ENCODE measurements around the gene GUCA2A.

GUCA2A gene

DNA sequence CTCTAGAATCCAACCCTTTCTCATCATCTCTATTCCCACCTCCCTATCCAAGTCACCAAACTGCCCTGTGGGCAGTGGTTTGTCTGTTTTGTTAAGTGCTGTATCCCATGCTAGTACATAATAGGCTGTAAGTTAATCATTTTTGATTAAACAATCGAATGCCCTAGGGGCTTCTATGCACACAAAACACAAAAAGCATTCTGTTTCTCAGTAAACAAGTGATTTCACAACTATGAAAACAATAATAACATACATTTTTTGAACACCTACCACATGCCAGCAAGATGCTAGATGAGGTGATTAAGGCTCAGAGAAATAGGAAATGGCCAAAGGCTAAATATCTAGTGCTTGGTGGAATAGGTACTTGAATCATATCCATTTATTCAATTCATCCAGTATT, 16.4 kb downstream of the GUCA2A start:
- TF ChIP-seq ZBTB20 (tag by site-specific recombination; IDR thresholded peaks at IDR 0.05) (no peak), SP3 (tag by site-specific recombination; IDR thresholded peaks at IDR 0.05) (no peak), CTCF (tag by site-specific recombination; IDR thresholded peaks at IDR 0.05) (no peak), ZNF626 (tag by site-specific recombination; IDR thresholded peaks at IDR 0.05) (no peak), ZNF112 (tag by site-specific recombination; IDR thresholded peaks at IDR 0.05) (no peak), ZBTB48 (tag by site-specific recombination; IDR thresholded peaks at IDR 0.05) (no peak), ZNF221 (tag by site-specific recombination; IDR thresholded peaks at IDR 0.05; ENCODE audit: borderline replicate concordance) (no peak), ZNF211 (tag by site-specific recombination; IDR thresholded peaks at IDR 0.05; ENCODE audit: low read depth) (no peak), KLF8 (tag by site-specific recombination; IDR thresholded peaks at IDR 0.05) (no peak), INSM2 (tag by site-specific recombination; IDR thresholded peaks at IDR 0.05) (no peak), ZNF398 (tag by site-specific recombination; IDR thresholded peaks at IDR 0.05) (no peak), TSHZ1 (tag by site-specific recombination; IDR thresholded peaks at IDR 0.05; ENCODE audit: borderline replicate concordance) (no peak), ZNF449 (tag by site-specific recombination; IDR thresholded peaks at IDR 0.05) (no peak), BCL11B (tag by site-specific recombination; IDR thresholded peaks at IDR 0.05; ENCODE audit: low read depth) (no peak), ZNF184 (tag by site-specific recombination; IDR thresholded peaks at IDR 0.05) (no peak), OVOL3 (tag by site-specific recombination; IDR thresholded peaks at IDR 0.05) (no peak), ZNF23 (tag by site-specific recombination; IDR thresholded peaks at IDR 0.05; ENCODE audit: borderline replicate concordance) (no peak)
- TF ChIP-seq, protein P1, sequence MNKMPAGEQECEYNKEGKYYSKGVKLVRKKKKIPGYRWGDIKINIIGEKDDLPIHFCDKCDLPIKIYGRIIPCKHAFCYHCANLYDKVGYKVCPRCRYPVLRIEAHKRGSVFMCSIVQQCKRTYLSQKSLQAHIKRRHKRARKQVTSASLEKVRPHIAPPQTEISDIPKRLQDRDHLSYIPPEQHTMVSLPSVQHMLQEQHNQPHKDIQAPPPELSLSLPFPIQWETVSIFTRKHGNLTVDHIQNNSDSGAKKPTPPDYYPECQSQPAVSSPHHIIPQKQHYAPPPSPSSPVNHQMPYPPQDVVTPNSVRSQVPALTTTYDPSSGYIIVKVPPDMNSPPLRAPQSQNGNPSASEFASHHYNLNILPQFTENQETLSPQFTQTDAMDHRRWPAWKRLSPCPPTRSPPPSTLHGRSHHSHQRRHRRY (tag by site-specific recombination; IDR thresholded peaks at IDR 0.05): no peak
- TF ChIP-seq, protein P2, sequence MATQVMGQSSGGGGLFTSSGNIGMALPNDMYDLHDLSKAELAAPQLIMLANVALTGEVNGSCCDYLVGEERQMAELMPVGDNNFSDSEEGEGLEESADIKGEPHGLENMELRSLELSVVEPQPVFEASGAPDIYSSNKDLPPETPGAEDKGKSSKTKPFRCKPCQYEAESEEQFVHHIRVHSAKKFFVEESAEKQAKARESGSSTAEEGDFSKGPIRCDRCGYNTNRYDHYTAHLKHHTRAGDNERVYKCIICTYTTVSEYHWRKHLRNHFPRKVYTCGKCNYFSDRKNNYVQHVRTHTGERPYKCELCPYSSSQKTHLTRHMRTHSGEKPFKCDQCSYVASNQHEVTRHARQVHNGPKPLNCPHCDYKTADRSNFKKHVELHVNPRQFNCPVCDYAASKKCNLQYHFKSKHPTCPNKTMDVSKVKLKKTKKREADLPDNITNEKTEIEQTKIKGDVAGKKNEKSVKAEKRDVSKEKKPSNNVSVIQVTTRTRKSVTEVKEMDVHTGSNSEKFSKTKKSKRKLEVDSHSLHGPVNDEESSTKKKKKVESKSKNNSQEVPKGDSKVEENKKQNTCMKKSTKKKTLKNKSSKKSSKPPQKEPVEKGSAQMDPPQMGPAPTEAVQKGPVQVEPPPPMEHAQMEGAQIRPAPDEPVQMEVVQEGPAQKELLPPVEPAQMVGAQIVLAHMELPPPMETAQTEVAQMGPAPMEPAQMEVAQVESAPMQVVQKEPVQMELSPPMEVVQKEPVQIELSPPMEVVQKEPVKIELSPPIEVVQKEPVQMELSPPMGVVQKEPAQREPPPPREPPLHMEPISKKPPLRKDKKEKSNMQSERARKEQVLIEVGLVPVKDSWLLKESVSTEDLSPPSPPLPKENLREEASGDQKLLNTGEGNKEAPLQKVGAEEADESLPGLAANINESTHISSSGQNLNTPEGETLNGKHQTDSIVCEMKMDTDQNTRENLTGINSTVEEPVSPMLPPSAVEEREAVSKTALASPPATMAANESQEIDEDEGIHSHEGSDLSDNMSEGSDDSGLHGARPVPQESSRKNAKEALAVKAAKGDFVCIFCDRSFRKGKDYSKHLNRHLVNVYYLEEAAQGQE (tag by site-specific recombination; IDR thresholded peaks at IDR 0.05): no peak
- TF ChIP-seq, protein P3, sequence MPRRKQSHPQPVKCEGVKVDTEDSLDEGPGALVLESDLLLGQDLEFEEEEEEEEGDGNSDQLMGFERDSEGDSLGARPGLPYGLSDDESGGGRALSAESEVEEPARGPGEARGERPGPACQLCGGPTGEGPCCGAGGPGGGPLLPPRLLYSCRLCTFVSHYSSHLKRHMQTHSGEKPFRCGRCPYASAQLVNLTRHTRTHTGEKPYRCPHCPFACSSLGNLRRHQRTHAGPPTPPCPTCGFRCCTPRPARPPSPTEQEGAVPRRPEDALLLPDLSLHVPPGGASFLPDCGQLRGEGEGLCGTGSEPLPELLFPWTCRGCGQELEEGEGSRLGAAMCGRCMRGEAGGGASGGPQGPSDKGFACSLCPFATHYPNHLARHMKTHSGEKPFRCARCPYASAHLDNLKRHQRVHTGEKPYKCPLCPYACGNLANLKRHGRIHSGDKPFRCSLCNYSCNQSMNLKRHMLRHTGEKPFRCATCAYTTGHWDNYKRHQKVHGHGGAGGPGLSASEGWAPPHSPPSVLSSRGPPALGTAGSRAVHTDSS (tag by site-specific recombination; IDR thresholded peaks at IDR 0.05): no peak
- H3K27ac ChIP-seq (ENCODE audit: extremely low read depth, low read depth, low read length): no peak overlapping the region
- POLR2A ChIA-PET: no interaction called here
- H3K4me3 ChIP-seq (ENCODE audit: low read depth, low read length): no peak overlapping the region
- CTCF ChIA-PET: interaction anchor here (0.5 to 2.4 kb wide), 6 partner anchors 15 to 599 kb away, joined by 5 to 25 read pairs (median 10); no protein-coding TSS in a partner anchor
- H3K4me1 ChIP-seq (ENCODE audit: control insufficient read depth, insufficient read depth, low read length): no peaks in the 10 kb centered on the region
- H3K36me3 ChIP-seq (ENCODE audit: control insufficient read depth in 2 of 2, insufficient read depth in 1 of 2, low read length in 2 of 2): no peaks in the 10 kb centered on the region
- H3K9me3 ChIP-seq (ENCODE audit: control insufficient read depth, insufficient read depth, low read depth, low read length): no peaks in the 10 kb centered on the region

Data from HEK293 (cell line).